Thyroid gland (tissue), 4 donors: ENCODE data around the gene EDEM1. TPM values are rescaled to one million over a fixed set of nuclear protein-coding genes. Genes with fewer than 3 reads are reported as not detected.

ENCODE experiments used
- DNase-seq, 2 donors: peaks; one replicate each; pipeline ENCODE4 v3.0.0-alpha.2; 2019
- H3K27ac ChIP-seq, 3 donors: fragments of 200-600 bp; sonication (generic); 1 replicate in 2 of 3; 2 replicates in 1 of 3; pipeline ENCODE4 v1.5.1; 2016 to 2019; ENCODE audit warnings: mild to moderate bottlenecking in 1 of 3, moderate library complexity in 1 of 3
- H3K27me3 ChIP-seq: fragments of 200-600 bp; sonication (generic); one replicate; pipeline ENCODE4 v1.5.1; 2019
- H3K36me3 ChIP-seq, 2 donors: fragments of 200-600 bp; sonication (generic); one replicate each; pipeline ENCODE4 v1.5.1; 2016 to 2019
- H3K4me1 ChIP-seq, 2 donors: fragments of 200-600 bp; sonication (generic); one replicate each; pipeline ENCODE4 v1.5.1; 2017 to 2019
- H3K4me3 ChIP-seq, 3 donors: fragments of 200-600 bp; sonication (generic); replicated peaks in 1 of 3; 1 replicate in 2 of 3; 2 replicates in 1 of 3; pipeline ENCODE4 v1.5.1; 2016; ENCODE audit warnings: mild to moderate bottlenecking in 1 of 3
- H3K9me3 ChIP-seq: fragments of 200-600 bp; sonication (generic); one replicate; pipeline ENCODE4 v1.5.1; 2017
- POLR2A ChIP-seq, 2 donors: fragments of 450-650 bp; IDR thresholded peaks; one replicate each; pipeline ENCODE4 v1.6.1; 2017; ENCODE audit warnings: antibody characterized with exemption in 2 of 2, mild to moderate bottlenecking in 2 of 2, moderate library complexity in 1 of 2
- WGBS, 2 donors: methylation state at CpG; one replicate each; pipeline ENCODE4 v1.1.5; 2017; 5-methylcytosine and 5-hydroxymethylcytosine counted together
- intact Hi-C: fragments of 100-400 bp; cut with DNase I; formaldehyde crosslinking; loops from one replicate; pipeline ENCODE4 v1.15.1; 2023
- total RNA-seq, 4 donors: library from RNA; depleted of rRNA; stranded (reverse); fragments of >200 nt; gene quantifications; one replicate each; pipeline ENCODE4 v1.2.3, GENCODE V29; 2016
- TF ChIP-seq, protein P1 (sequence below), 6 experiments: fragments of 200-600 bp in 3 of 6; fragments of 450-650 bp in 3 of 6; sonication (generic) in 3 of 6; IDR thresholded peaks; one replicate each; pipeline ENCODE4 v1.5.1; 2016 to 2019; ENCODE audit warnings: antibody characterized with exemption in 6 of 6, mild to moderate bottlenecking in 2 of 6, inconsistent platforms in 1 of 6, moderate library complexity in 1 of 6

Gene EDEM1
- total RNA-seq, 4 donors from 2014 or later: 26.1 to 58.4 (median 43.0) TPM

DNA sequence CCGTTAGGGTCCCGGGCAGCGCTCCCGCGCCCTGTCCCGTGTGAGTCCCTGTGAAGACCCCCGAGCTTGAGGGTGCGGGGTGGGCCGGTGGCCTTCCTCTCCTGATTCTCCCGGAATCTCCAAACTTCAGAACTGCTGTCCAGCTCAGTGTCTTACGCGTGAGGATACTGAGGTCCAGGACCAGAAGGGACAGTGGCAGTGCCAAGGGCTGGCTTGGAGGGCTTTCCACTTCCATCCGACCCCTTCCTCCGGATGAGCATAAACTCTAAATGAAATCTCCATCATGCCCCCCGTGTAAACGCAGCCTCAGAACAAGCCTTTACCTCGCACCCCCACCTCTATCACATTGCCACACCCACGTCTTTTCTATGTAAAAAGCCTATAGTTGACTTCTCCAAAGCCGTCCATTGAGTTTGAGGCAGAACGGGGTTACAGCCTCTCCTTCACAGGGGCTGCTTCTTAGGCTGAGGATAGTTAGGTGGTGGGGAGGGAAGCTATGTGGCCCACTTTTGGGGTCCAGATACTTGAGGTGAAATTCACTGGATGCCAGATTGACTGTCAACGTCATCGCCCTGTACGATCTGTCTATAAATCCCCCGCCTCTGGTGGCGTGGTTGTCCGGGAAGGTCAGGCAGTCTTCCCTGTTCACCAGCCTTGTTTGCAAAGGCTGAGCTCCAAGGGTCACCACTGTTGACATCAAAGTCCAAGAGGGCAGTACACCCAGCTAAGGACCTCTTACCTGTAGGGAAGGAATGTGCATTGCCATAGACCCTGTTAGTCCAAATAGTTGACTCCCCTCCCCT lies 1.1 kb downstream of the EDEM1 start:
- H3K4me3 ChIP-seq: peak overlapping the region; percentile 65 to 100 (median 95)
- H3K27ac ChIP-seq: peak overlapping the region; percentile 73 to 97 (median 87)
- no peaks in the 10 kb centered on the region for H3K27me3 ChIP-seq
- H3K36me3 ChIP-seq: no peaks in the 10 kb centered on the region
- TF ChIP-seq, protein P1, sequence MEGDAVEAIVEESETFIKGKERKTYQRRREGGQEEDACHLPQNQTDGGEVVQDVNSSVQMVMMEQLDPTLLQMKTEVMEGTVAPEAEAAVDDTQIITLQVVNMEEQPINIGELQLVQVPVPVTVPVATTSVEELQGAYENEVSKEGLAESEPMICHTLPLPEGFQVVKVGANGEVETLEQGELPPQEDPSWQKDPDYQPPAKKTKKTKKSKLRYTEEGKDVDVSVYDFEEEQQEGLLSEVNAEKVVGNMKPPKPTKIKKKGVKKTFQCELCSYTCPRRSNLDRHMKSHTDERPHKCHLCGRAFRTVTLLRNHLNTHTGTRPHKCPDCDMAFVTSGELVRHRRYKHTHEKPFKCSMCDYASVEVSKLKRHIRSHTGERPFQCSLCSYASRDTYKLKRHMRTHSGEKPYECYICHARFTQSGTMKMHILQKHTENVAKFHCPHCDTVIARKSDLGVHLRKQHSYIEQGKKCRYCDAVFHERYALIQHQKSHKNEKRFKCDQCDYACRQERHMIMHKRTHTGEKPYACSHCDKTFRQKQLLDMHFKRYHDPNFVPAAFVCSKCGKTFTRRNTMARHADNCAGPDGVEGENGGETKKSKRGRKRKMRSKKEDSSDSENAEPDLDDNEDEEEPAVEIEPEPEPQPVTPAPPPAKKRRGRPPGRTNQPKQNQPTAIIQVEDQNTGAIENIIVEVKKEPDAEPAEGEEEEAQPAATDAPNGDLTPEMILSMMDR (IDR thresholded peaks at IDR 0.05): no peak
- TF ChIP-seq POLR2A (IDR thresholded peaks at IDR 0.05): no peak
- peaks cover 19 to 47% of the 10 kb centered on the region in 2 donors for H3K4me1 ChIP-seq
- intact Hi-C loops: loop anchor here (5.0 kb wide), 1 partner anchor 66 kb away; the partner anchor contains the start of gene ARL8B
- no peaks in the 10 kb centered on the region for H3K9me3 ChIP-seq
- DNase-seq: peak in 1 of 2 donors; percentile 14
- WGBS, 2 donors: 1 to 5% methylated on average over 10 to 11 of the region's 26 CpGs

DNA sequence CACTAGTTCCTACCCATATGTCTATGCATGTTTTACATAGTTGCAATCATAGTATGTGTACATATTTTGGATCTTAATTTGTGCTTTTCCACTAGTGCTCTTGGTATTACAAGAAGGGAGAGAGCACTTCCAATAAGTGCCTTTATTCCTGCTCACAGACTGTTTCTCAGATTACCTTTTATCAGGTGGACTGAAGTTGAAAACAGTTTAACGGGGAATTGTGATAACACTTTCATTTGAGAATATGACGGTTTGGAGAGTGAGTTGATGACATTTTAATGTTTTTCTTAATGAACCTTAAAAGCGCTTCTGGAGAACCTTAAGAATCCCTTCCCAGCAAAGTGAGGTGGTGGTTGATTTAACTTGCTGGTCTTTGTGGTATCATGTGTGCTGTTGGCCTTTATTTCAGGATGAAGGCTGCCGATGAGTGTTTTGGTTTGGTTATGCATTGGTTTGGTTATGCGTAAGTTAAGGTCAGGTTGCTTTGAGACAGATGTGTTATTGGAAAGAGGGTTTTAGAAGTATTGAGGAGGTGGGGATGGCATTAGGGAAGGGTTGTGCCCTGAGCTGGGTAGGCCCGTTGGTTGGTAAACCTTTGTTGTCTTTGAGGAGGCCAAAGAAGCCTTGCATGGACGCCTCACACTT lies 2.8 kb downstream of the EDEM1 start:
- TF ChIP-seq POLR2A (IDR thresholded peaks at IDR 0.05): no peak
- TF ChIP-seq, protein P1 (IDR thresholded peaks at IDR 0.05): no peak
- Histone ChIP-seq H3K9me3 (no peaks in the 10 kb centered on the region), H3K4me3 (no peak overlapping the region), H3K27ac (no peak overlapping the region), H3K27me3 (no peaks in the 10 kb centered on the region), H3K4me1 (peaks cover 25 to 47% of the 10 kb centered on the region in 2 donors), H3K36me3 (no peaks in the 10 kb centered on the region)
- 72 to 77% methylated on average over 7 of the region's 7 CpGs for WGBS, 2 donors
- DNase-seq: no peak
- intact Hi-C loops: no loop called here

DNA sequence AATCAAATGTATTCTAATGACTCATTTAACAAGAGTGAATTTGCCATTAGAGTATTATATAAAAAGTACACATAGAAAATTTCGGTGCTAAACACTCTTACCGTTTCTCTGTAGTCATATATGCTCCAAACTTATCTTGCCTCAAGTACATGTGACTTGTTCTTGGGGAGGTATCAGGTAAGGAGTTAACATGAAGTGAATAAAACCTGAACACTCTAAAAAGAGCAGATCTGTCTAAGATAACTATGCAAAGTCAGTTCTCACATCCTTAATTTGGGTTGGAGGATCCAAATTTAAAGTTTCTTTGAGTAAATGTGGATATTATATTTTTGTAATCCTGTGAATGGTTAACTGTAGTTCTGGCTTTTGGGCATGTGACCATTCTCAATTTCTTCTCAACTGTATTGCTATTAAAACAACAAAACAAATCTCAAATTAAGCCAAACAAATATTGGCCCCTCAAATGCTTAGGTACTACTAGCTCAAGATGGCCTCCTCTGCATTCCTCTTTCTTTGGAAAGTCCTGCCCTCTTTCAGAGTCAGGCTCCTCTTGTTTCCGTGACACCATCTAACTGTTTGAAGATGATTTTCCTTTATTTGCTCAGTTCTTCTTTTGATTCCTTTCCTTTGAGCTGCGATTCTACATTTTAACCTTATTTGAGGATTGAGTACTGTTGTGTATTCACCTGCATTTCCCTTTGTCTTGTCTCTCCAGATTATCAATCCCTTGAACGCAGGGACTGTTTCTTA lies 4.2 kb downstream of the EDEM1 start:
- no peak for TF ChIP-seq POLR2A (IDR thresholded peaks at IDR 0.05)
- TF ChIP-seq, protein P1 (IDR thresholded peaks at IDR 0.05): no peak
- H3K4me1 ChIP-seq: peaks cover 21 to 35% of the 10 kb centered on the region in 2 donors
- H3K9me3 ChIP-seq: no peaks in the 10 kb centered on the region
- no peaks in the 10 kb centered on the region for H3K27me3 ChIP-seq
- no peak overlapping the region for H3K27ac ChIP-seq
- intact Hi-C loops: no loop called here
- no peak overlapping the region for H3K4me3 ChIP-seq
- WGBS, 2 donors: 80 to 81% methylated on average over 5 of the region's 5 CpGs
- no peak for DNase-seq
- no peaks in the 10 kb centered on the region for H3K36me3 ChIP-seq

DNA sequence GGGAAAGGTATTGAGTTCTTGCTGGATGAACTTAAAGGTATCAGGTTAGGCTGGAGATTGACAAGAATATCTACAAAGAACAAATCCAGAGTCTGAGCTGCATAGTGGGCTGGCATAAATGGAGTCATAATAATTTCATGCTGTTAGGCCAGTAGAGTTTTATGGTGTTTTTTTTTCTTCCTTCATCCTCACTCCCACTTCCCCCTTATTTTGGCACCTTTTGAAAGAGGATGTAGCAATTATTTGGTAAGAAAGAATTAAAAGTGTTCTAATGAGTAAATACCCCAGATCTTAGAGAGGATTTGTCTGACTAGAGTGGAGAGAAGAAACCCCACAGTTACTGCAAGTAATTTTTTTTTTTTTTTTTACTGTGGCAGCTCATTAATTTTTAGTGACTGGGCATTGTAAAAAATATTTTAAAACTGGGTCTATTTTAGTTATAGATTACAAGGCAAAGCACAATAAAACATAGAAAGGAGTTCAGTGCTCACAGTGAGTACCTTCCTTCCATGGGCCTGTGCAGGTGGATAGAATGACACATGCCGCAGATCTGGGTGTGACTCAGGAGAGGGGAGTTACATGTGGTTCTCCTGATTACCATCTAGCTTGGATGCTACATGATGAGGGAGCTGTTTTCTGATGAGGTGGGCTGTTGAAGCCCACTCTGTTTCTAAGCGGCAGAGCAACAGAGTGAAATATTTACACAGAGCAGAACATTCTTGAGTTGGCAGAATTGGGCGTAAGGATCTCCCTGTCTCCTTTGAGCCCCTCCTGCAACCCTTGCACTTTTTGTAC lies 5.3 kb downstream of the EDEM1 start:
- no peak overlapping the region for H3K4me3 ChIP-seq
- no peaks in the 10 kb centered on the region for H3K27me3 ChIP-seq
- H3K4me1 ChIP-seq: peaks cover 21 to 35% of the 10 kb centered on the region in 2 donors
- no peak for DNase-seq
- H3K9me3 ChIP-seq: no peaks in the 10 kb centered on the region
- 94 to 99% methylated on average over 3 of the region's 3 CpGs for WGBS, 2 donors
- no peaks in the 10 kb centered on the region for H3K36me3 ChIP-seq
- no peak overlapping the region for H3K27ac ChIP-seq
- no peak for TF ChIP-seq POLR2A (IDR thresholded peaks at IDR 0.05)
- TF ChIP-seq, protein P1 (IDR thresholded peaks at IDR 0.05): no peak
- intact Hi-C loops: no loop called here
